HEK293 (cell line): ENCODE results near the gene POMC.

Experiments used
- CTCF ChIA-PET: fragments of 350-600 bp; formaldehyde crosslinking; extraction: SDS; loops from one replicate; lab custom pipeline; 2021; ENCODE audit warnings: antibody characterized with exemption; lab: Yijun Ruan, JAX
- POLR2A ChIA-PET: fragments of 300-600 bp; formaldehyde crosslinking; extraction: SDS; loops from one replicate; lab custom pipeline; 2020; ENCODE audit warnings: antibody characterized with exemption, inconsistent platforms; lab: Yijun Ruan, JAX
- H3K27ac ChIP-seq: fragments of 200-500 bp; sonication (Bioruptor generic); 2 replicates; pipeline ENCODE4 v1.5.1; 2014; ENCODE audit warnings: low read depth, low read length, control low read depth, inconsistent platforms; ENCODE audit errors: extremely low read depth
- H3K36me3 ChIP-seq, 2 experiments: fragments of 200-500 bp in 1 of 2; sonication (Bioruptor generic) in 1 of 2; 1 replicate in 1 of 2; 2 replicates in 1 of 2; pipeline ENCODE4 v1.5.1; 2014 to 2017; ENCODE audit warnings: inconsistent platforms in 2 of 2, low read length in 2 of 2; ENCODE audit not compliant: control insufficient read depth in 2 of 2, insufficient read depth in 1 of 2
- H3K4me1 ChIP-seq: fragments of 200-500 bp; sonication (Bioruptor generic); 2 replicates; pipeline ENCODE4 v1.5.1; 2014; ENCODE audit warnings: mild to moderate bottlenecking, low read length, inconsistent platforms; ENCODE audit not compliant: control insufficient read depth, insufficient read depth
- H3K4me3 ChIP-seq: 2 replicates; pipeline ENCODE4 v1.5.1; 2011; ENCODE audit warnings: low read depth, mild to moderate bottlenecking, control low read depth, low read length, moderate library complexity
- H3K9me3 ChIP-seq: fragments of 200-500 bp; sonication (Bioruptor generic); 2 replicates; pipeline ENCODE4 v1.5.1; 2014; ENCODE audit warnings: low read depth, low read length, inconsistent platforms; ENCODE audit not compliant: control insufficient read depth, insufficient read depth
- CTCF ChIP-seq: fragments of 450-650 bp; formaldehyde crosslinking; IDR thresholded peaks from 2 replicates; pipeline ENCODE4 v1.5.1; 2016; ENCODE audit warnings: missing biosample characterization, missing genetic modification characterization
- HOXA7 ChIP-seq: sonication (generic); formaldehyde crosslinking; IDR thresholded peaks from 2 replicates; pipeline ENCODE4 v1.8.1; 2022; ENCODE audit warnings: missing genetic modification reagents, borderline replicate concordance
- SCRT1 ChIP-seq: fragments of 450-650 bp; formaldehyde crosslinking; IDR thresholded peaks from 2 replicates; pipeline ENCODE4 v1.5.1; 2016; ENCODE audit warnings: missing biosample characterization, missing genetic modification characterization, borderline replicate concordance
- TCF7L2 ChIP-seq: IDR thresholded peaks from 2 replicates; pipeline ENCODE4 v1.6.1; 2011; ENCODE audit warnings: low read depth, mild to moderate bottlenecking, inconsistent platforms, low read length, moderate library complexity, borderline replicate concordance
- ZBTB20 ChIP-seq: fragments of 450-650 bp; formaldehyde crosslinking; IDR thresholded peaks from 2 replicates; pipeline ENCODE4 v1.5.1; 2016; ENCODE audit warnings: missing biosample characterization, missing genetic modification characterization
- ZBTB7A ChIP-seq: fragments of 450-650 bp; formaldehyde crosslinking; IDR thresholded peaks from 2 replicates; pipeline ENCODE4 v1.5.1; 2016; ENCODE audit warnings: low read depth, missing biosample characterization, missing genetic modification characterization
- ZFP37 ChIP-seq: fragments of 450-650 bp; formaldehyde crosslinking; IDR thresholded peaks from 2 replicates; pipeline ENCODE4 v1.5.1; 2016; ENCODE audit warnings: missing biosample characterization, missing genetic modification characterization
- ZNF132 ChIP-seq: fragments of 450-650 bp; formaldehyde crosslinking; IDR thresholded peaks from 2 replicates; pipeline ENCODE4 v1.5.1; 2017; ENCODE audit warnings: missing biosample characterization, missing genetic modification characterization, borderline replicate concordance
- ZNF16 ChIP-seq: fragments of 450-650 bp; formaldehyde crosslinking; IDR thresholded peaks from 2 replicates; pipeline ENCODE4 v1.5.1; 2016; ENCODE audit warnings: low read depth, missing biosample characterization, missing genetic modification characterization
- ZNF175 ChIP-seq: fragments of 450-650 bp; formaldehyde crosslinking; IDR thresholded peaks from 2 replicates; pipeline ENCODE4 v1.5.1; 2016; ENCODE audit warnings: missing biosample characterization, missing genetic modification characterization
- ZNF19 ChIP-seq: fragments of 450-650 bp; formaldehyde crosslinking; IDR thresholded peaks from 2 replicates; pipeline ENCODE4; 2016; ENCODE audit warnings: missing biosample characterization, missing genetic modification characterization, low read depth
- ZNF239 ChIP-seq: fragments of 450-650 bp; formaldehyde crosslinking; IDR thresholded peaks from 2 replicates; pipeline ENCODE4 v1.5.1; 2016; ENCODE audit warnings: missing biosample characterization, missing genetic modification characterization
- ZNF248 ChIP-seq: fragments of 450-650 bp; formaldehyde crosslinking; IDR thresholded peaks from 2 replicates; pipeline ENCODE4 v1.5.1; 2017; ENCODE audit warnings: missing biosample characterization, missing genetic modification characterization
- ZNF362 ChIP-seq: fragments of 450-650 bp; formaldehyde crosslinking; IDR thresholded peaks from 2 replicates; pipeline ENCODE4 v1.5.1; 2016; ENCODE audit warnings: missing biosample characterization, missing genetic modification characterization
- ZNF391 ChIP-seq: fragments of 450-650 bp; formaldehyde crosslinking; IDR thresholded peaks from 2 replicates; pipeline ENCODE4 v1.5.1; 2016; ENCODE audit warnings: low read depth, missing biosample characterization, missing genetic modification characterization, borderline replicate concordance
- ZNF544 ChIP-seq: fragments of 450-650 bp; formaldehyde crosslinking; IDR thresholded peaks from 2 replicates; pipeline ENCODE4 v1.5.0; 2017; ENCODE audit warnings: missing biosample characterization, missing genetic modification characterization
- ZNF654 ChIP-seq: fragments of 450-650 bp; formaldehyde crosslinking; IDR thresholded peaks from 2 replicates; pipeline ENCODE4 v1.5.1; 2016; ENCODE audit warnings: low read depth, missing biosample characterization, missing genetic modification characterization
- ZNF660 ChIP-seq: fragments of 450-650 bp; IDR thresholded peaks from 2 replicates; pipeline ENCODE4 v1.5.1; 2018; ENCODE audit warnings: missing biosample characterization, mild to moderate bottlenecking, missing genetic modification characterization
- ZNF776 ChIP-seq: fragments of 450-650 bp; formaldehyde crosslinking; IDR thresholded peaks from 2 replicates; pipeline ENCODE4 v1.5.0; 2017; ENCODE audit warnings: missing biosample characterization, missing genetic modification characterization, borderline replicate concordance
- ZNF791 ChIP-seq: fragments of 450-650 bp; formaldehyde crosslinking; IDR thresholded peaks from 2 replicates; pipeline ENCODE4 v1.5.1; 2016; ENCODE audit warnings: missing biosample characterization, missing genetic modification characterization
- ZSCAN30 ChIP-seq: fragments of 450-650 bp; IDR thresholded peaks from 2 replicates; pipeline ENCODE4 v1.5.1; 2018; ENCODE audit warnings: missing biosample characterization, mild to moderate bottlenecking, missing genetic modification characterization, moderate library complexity
- TF ChIP-seq, protein P1 (sequence below): fragments of 450-650 bp; formaldehyde crosslinking; IDR thresholded peaks from 2 replicates; pipeline ENCODE4 v1.5.1; 2016; ENCODE audit warnings: missing biosample characterization, missing genetic modification characterization, borderline replicate concordance

POMC gene

DNA sequence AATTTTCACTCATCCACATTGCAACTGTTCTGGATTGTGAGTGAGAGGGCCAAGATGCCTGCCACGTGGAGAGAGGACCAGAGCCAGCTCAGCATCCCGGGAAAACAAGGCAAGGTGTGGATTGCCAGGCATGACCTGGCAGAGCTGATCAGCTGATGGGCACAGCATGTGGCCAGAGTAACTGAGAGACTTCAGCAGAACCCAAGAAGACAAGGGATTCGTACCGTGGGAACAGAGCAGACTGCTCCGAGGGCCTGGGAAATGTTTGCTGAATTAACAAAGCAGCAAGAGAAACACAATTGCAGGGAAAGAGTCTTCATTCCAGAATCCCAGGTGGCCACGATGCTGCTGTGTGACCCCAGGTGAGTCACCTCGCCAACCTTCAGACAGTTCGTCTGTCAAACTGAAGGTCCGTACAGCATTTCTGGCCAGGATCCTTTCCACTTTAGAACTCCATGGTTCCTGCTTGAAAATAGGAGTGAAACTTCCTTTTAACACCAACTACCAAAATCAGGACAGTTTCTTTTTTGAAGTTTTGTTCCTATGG lies 26.3 kb upstream of the POMC start:
- no peak overlapping the region for H3K4me3 ChIP-seq
- H3K9me3 ChIP-seq, result no peaks in the 10 kb centered on the region
- TF ChIP-seq ZNF175 (tag by site-specific recombination) (no peak), ZNF132 (tag by site-specific recombination) (no peak), TCF7L2 (no peak), ZBTB20 (no peak), ZNF362 (no peak), ZNF16 (no peak), ZNF544 (tag by site-specific recombination) (no peak)
- no peaks in the 10 kb centered on the region; the same call in 1 of the 2 replicates for H3K4me1 ChIP-seq
- CTCF ChIA-PET, result interaction anchor here (1.0 to 3.8 kb wide), 7 partner anchors 25 to 785 kb away, joined by 3 to 48 read pairs (median 5); no protein-coding TSS in a partner anchor
- POLR2A ChIA-PET, result no interaction called here
- H3K36me3 ChIP-seq, result no peaks in the 10 kb centered on the region
- H3K27ac ChIP-seq, result no peak overlapping the region

- ChIA-PET POLR2A (no interaction called here), CTCF (interaction anchor here (1.2 kb wide), 1 partner anchor 215 kb away, joined by 4 read pairs; no protein-coding TSS in a partner anchor)
- H3K27ac ChIP-seq, result no peak overlapping the region
- no peaks in the 10 kb centered on the region for H3K36me3 ChIP-seq
- H3K9me3 ChIP-seq, result no peaks in the 10 kb centered on the region
- H3K4me3 ChIP-seq, result no peak overlapping the region
- no peaks in the 10 kb centered on the region for H3K4me1 ChIP-seq
- TF ChIP-seq ZNF660 (tag by site-specific recombination), result no peak
- no peak for TF ChIP-seq ZBTB7A (tag by site-specific recombination)
- no peak for TF ChIP-seq CTCF (tag by site-specific recombination)
- TF ChIP-seq ZFP37 (tag by site-specific recombination), result no peak
- TF ChIP-seq HOXA7, result no peak
- no peak for TF ChIP-seq ZNF791
- no peak for TF ChIP-seq ZNF19 (tag by site-specific recombination)
- no peak for TF ChIP-seq ZNF239
- TF ChIP-seq SCRT1, result no peak
- TF ChIP-seq ZNF776 (tag by site-specific recombination), result no peak
- TF ChIP-seq ZNF248 (tag by site-specific recombination), result no peak
- TF ChIP-seq ZNF654, result no peak
- no peak for TF ChIP-seq ZSCAN30 (tag by site-specific recombination)
- TF ChIP-seq, protein P1, sequence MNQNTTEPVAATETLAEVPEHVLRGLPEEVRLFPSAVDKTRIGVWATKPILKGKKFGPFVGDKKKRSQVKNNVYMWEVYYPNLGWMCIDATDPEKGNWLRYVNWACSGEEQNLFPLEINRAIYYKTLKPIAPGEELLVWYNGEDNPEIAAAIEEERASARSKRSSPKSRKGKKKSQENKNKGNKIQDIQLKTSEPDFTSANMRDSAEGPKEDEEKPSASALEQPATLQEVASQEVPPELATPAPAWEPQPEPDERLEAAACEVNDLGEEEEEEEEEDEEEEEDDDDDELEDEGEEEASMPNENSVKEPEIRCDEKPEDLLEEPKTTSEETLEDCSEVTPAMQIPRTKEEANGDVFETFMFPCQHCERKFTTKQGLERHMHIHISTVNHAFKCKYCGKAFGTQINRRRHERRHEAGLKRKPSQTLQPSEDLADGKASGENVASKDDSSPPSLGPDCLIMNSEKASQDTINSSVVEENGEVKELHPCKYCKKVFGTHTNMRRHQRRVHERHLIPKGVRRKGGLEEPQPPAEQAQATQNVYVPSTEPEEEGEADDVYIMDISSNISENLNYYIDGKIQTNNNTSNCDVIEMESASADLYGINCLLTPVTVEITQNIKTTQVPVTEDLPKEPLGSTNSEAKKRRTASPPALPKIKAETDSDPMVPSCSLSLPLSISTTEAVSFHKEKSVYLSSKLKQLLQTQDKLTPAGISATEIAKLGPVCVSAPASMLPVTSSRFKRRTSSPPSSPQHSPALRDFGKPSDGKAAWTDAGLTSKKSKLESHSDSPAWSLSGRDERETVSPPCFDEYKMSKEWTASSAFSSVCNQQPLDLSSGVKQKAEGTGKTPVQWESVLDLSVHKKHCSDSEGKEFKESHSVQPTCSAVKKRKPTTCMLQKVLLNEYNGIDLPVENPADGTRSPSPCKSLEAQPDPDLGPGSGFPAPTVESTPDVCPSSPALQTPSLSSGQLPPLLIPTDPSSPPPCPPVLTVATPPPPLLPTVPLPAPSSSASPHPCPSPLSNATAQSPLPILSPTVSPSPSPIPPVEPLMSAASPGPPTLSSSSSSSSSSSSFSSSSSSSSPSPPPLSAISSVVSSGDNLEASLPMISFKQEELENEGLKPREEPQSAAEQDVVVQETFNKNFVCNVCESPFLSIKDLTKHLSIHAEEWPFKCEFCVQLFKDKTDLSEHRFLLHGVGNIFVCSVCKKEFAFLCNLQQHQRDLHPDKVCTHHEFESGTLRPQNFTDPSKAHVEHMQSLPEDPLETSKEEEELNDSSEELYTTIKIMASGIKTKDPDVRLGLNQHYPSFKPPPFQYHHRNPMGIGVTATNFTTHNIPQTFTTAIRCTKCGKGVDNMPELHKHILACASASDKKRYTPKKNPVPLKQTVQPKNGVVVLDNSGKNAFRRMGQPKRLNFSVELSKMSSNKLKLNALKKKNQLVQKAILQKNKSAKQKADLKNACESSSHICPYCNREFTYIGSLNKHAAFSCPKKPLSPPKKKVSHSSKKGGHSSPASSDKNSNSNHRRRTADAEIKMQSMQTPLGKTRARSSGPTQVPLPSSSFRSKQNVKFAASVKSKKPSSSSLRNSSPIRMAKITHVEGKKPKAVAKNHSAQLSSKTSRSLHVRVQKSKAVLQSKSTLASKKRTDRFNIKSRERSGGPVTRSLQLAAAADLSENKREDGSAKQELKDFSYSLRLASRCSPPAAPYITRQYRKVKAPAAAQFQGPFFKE (tag by site-specific recombination), result no peak
- no peak for TF ChIP-seq ZNF391
Measured at GRCh38 chr2:25190536-25190935, 22.2 kb upstream of the POMC start.
